ENCODE results near the gene ARHGAP31. TPM values are rescaled to one million over a fixed set of nuclear protein-coding genes. Genes with fewer than 3 reads are reported as not detected.
"Not testable (repeated sequence)": the region's sequence is repeated elsewhere in the genome, so short reads cannot be mapped to it uniquely, and the experiment has no call there.

Gene ARHGAP31
- total RNA-seq, 1 donor from 2014 or later, result 51.7 TPM

- not testable (repeated sequence) for DNase-seq
Observed at GRCh38 chr3:119320785-119321184, 26.6 kb downstream of the ARHGAP31 start.

DNA sequence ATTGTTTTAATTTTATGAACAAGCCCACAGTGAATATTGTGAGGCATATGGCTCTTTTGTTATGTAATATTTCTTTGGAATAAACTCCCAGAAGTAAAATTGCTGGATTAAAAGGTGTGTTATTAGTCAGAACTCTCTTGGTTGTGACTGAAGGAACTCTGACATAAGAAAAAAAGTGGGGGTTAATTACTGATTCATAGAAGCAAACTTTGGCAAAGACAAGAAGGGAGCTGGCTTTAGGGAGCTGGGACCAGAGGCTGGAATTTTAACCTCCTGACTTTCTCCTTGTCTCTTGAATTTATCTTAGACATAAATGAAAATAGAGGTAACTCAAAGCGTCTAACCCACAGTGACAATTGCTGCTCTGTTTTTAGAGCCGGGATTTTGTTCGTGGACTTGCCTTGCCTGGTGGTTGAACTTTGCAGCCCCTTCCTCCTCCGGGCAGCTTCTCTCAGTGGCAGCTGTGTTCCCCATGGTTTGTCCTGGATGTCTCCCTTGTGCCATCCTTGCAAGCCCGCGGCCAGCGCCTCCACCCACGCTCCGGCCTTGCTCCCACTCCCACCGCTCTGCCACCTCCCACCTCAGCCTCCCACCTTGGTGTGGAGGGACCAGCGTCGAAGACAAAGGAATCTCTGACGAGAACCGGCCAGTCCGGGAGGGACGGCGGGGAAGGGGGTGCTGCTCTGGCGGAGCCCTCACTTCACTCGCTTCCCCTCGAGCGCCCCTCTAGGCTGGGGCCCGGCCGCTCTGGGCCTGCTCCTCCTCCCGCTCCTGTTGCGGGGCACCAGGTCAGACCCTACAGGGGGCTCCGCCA lies 28.0 kb downstream of the ARHGAP31 start:
- DNase-seq, result peak; percentile 42

GRCh38 chr3:119322835-119323722 lies 28.9 kb downstream of the ARHGAP31 start:
- peak; percentile 85 for DNase-seq

DNA sequence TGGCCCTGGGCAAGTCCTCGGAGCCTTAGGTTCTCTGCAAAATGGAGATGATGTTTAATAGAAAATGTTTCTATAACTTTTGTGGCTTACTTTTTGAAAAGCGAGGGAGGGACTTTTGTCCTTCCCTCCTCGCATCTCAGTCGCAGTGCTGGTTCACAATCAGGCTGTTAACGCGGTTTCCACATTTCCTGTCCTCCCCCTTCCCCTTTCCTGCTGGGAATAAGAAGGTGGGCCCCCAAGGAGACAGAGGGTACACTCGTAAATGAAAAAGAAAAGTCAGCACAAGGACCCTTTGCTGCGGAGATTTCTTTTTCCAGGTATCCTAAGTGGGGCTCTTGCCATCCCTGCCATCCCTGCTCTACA lies 29.5 kb downstream of the ARHGAP31 start:
- no peak for DNase-seq

GRCh38 chr3:119324899-119325298 lies 30.7 kb downstream of the ARHGAP31 start:
- no peak for DNase-seq

- no peak for DNase-seq
Observed at GRCh38 chr3:119326976-119327375, 32.8 kb downstream of the ARHGAP31 start.

DNA sequence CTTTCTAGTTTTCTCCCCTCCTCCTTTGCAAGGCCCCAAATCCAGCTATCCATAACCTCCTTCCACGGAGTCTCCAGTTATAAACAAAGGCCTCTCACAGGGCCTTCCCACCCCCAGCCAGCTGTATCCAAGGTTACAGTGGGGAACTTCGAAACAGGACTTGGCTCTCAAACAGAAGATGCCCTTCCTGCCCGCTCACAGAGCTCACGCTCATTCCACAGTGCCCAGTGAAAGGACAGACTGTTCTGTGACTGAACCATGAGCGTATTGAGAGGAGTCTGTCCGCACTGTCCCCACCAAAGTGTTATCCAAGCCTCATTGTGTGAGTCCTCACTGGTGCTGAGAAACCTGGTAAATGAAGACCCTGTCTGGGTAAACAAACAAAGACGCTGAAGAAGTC lies 35.4 kb downstream of the ARHGAP31 start:
- peak; percentile 44 for DNase-seq

DNA sequence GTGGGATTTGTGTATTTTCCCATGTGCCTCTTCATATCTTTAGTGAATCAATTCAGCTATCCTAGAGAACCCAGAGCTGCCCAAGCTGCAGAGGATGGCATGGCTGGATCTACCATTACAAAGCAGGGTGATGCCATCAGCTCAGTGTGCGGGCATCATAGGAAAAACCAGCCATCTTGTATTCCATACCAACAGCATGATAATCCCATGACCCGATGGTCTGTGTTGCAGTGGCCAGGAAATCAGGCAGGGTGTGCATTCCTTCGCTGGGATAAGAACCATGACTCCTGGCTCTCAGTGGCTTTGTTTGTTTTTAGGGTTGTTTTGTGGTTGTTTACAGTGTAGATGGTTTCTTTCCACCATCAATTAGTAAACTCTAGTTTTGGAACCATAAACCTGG lies 36.0 kb downstream of the ARHGAP31 start:
- DNase-seq, result no peak

DNA sequence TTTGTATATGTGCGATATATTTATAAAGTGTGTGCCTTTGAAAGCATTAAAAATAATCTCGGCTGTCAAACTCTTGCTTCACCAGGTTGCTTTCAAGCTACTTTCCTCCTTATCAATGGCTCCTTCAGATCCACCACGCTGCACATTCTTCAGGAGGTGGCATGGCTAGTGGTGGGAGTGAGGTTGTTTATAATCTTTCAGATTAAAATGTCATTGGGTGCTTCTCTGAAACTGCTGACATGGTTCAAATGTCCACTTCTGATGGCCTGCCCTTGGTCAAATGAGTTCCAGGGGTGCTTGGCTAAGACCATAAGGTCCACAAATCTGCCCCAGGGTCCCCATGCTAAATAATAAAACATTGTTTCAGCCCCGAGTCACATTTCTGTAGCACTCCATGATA lies 36.7 kb downstream of the ARHGAP31 start:
- DNase-seq, result no peak

DNA sequence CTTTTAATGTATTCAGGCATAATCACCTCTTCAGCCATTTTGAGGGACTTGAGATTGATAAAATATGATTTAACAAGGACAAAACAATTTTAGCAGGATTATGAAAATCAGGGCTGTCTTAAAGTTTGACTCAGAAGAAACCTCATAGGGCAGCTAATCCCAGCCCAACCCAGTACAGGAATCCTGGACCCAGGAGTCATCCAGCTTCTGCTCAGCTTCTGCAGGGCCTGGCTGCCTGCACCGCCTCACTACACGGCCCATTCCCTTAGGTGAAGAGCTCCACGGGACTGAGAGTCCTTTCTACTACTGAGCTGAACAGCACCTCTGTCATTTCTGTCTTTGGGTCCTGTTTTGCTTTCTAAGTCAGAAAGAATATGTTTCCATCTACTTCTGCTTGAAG lies 37.5 kb downstream of the ARHGAP31 start:
- no peak for DNase-seq

DNA sequence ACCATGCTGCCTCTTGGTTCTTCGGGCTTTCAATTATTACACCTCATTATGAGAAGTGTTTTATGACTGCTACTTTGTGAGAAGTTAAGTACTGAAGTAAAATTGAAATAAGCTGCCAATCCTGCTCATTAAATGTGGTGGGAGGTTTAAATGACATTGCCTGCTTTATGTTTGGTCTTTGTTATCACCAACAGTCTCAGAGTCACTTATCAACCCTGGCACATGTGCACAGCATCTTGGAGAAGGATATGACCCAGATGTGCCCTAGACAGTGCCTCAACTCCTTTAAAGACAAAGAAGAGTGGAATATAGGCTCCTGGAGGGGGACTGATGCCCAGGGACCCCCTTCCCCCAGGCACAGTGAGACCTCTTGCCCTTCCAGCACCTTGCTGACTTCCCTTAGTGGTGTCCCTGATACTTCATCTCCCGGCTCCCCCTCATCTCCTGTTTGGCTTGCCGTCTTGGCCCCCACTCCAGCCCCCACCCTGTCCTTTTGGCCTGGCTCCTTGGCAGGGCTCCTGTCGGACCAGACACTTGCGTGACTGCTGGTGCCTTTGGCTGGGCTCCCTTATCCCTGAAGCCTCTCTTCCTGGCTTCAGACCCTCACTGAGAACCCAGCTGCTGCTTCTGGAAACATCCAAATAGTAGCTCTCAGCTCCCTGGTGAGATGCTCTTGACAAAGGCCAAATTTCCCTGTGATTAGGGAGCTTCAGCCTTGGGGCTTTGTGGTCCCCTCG lies 39.8 kb downstream of the ARHGAP31 start:
- DNase-seq, result no peak

GRCh38 chr3:119336823-119337222 lies 42.6 kb downstream of the ARHGAP31 start:
- no peak for DNase-seq

- DNase-seq, result not testable (repeated sequence)
Observed at GRCh38 chr3:119337407-119337806, 43.2 kb downstream of the ARHGAP31 start.

DNA sequence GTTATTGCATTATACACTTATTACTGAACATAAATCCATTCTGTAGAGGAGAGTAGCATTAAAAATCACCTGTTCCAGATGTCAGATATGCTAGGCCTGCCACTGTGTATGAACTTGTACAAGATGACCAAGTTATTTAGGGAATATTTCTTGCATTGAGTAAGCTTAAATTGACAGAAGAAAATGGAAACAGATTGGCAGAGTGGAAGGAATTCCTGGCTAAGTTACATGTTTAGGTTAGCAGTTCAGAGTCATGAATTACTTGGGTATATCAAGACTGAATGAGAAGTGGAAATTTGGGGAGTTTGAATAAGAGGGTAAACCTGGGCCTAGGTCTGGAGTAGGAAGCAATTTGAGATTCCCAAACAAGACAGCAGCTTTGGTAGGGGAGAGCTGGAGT lies 44.6 kb downstream of the ARHGAP31 start:
- DNase-seq, result no peak

DNA sequence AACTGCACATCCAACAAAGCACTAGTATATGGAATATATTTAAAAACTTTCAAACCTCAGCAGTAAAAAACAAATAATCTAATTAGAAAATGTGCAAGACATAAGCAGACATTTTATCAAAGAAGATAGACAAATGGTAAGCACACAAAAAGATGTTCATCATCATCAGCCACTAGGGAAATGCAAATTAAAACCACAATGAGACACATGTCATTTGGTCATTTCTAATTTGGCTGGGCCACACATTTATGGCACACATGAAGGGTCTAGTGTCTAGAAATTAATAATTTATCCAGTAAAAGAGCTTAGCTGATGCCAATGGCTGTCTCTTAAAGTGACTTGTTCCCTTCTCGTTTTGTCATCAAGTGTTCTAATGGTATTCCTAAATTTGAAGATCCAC lies 45.8 kb downstream of the ARHGAP31 start:
- no peak for DNase-seq

GRCh38 chr3:119340446-119340845 lies 46.3 kb downstream of the ARHGAP31 start:
- DNase-seq, result peak; percentile 89

- DNase-seq, result no peak
Observed at GRCh38 chr3:119342176-119342575, 48.0 kb downstream of the ARHGAP31 start.

DNA sequence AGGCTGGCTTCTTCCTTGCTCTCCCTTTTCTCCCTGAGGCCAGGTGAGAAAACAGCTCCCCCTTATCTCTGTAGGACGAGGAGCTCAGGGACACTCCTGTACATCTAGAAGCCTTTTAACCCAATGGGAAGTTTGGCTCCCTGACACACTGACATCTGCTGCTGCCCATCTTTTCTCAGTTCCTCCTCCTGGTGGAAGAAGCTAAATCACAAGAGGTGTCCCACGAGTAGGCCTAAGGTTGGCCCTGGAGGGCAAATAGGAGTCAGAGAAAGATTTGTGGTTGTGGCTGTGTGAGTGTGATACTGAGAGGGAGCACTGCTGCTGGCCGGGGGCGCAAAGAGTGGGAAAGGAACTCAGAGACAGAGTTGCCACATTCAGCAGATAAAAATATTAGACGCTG lies 49.5 kb downstream of the ARHGAP31 start:
- no peak for DNase-seq

DNA sequence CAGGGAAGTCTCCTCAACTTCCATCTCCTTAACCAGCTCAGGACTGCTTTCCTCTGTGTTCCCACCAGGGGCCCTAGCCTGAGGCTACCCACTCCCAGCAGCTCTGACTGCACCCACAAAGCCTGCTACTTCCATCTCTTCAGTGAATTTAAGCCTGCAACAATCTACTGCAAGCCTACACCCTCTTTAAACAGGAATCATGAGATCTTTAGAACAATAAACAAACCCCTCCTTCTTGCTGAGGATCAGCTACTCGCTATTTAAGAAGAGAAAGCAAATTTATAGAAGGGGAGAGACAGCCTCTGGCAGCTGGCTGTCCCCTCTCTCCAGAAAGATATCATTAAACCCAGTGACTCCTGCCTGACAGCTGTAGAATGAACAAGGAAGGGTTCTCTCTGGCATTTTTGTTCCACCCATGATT lies 51.9 kb downstream of the ARHGAP31 start:
- no peak for DNase-seq

GRCh38 chr3:119347036-119347435 lies 52.9 kb downstream of the ARHGAP31 start:
- DNase-seq, result no peak

GRCh38 chr3:119349354-119350041 lies 55.3 kb downstream of the ARHGAP31 start:
- DNase-seq, result peak; percentile 52

DNA sequence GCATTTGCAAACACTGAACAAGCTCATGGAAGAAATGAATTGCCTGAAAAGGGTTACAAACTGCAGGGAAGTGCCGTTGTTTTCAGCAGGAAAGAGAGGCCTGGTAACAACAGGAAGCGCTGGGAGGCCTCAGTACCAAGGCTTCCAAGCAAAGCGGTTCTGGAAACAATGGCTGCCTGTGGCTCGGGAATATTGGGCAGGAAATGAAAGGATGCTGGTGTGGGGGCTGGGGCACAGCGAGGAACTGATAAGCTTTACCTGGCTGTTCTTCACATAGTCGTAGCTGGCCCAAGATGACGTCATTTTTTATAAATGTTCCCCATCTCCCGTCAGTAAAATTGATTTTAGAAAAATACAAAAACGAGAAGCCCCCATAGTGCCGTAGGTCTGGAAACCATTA lies 55.9 kb downstream of the ARHGAP31 start:
- peak; percentile 91 for DNase-seq
